Panc1 (cell line): ENCODE measurements around the gene UBAC2.

ENCODE experiments used
- CTCF ChIP-seq: fragments of 450-650 bp; IDR thresholded peaks from 2 replicates; pipeline ENCODE4 v1.5.1; 2017; ENCODE audit warnings: mild to moderate bottlenecking
- POLR2AphosphoS5 ChIP-seq: IDR thresholded peaks from 2 replicates; pipeline ENCODE4 v1.6.1; 2012; ENCODE audit warnings: mild to moderate bottlenecking, low read depth, low read length, moderate library complexity
- REST ChIP-seq, 2 experiments: IDR thresholded peaks; 2 replicates each; pipeline ENCODE4 v1.6.1; 2011 to 2012; ENCODE audit warnings: low read depth in 2 of 2, control low read depth in 1 of 2, low read length in 1 of 2, mild to moderate bottlenecking in 1 of 2, moderate library complexity in 1 of 2; ENCODE audit not compliant: insufficient read depth in 1 of 2
- SIN3A ChIP-seq: IDR thresholded peaks from 2 replicates; pipeline ENCODE4 v1.6.1; 2012; ENCODE audit warnings: low read depth, mild to moderate bottlenecking, low read length, moderate library complexity, borderline replicate concordance; ENCODE audit not compliant: insufficient read depth

GRCh38 chr13:99313501-99313900 lies 112.8 kb downstream of the UBAC2 start:
- no peak for TF ChIP-seq SIN3A
- TF ChIP-seq POLR2AphosphoS5 = no peak
- no peak for TF ChIP-seq CTCF
- no peak for TF ChIP-seq REST (IDR thresholded peaks at IDR 0.05; ENCODE audit: insufficient read depth in 1 of 2, low read depth in 2 of 2, low read length in 1 of 2)
